OCI-LY1 (cell line): ENCODE measurements around the gene PRDM1.

Source experiments
- H2AFZ ChIP-seq: fragments of 200-600 bp; sonication (generic), shearing (Covaris generic); 2 replicates; pipeline ENCODE4 v1.6.0; 2014; ENCODE audit warnings: antibody characterized with exemption, mild to moderate bottlenecking, low read length
- H3F3A ChIP-seq: fragments of 200-600 bp; sonication (generic), shearing (Covaris generic); 2 replicates; pipeline ENCODE4 v1.6.0; 2014; ENCODE audit warnings: mild to moderate bottlenecking, antibody characterized with exemption, low read length, moderate library complexity; ENCODE audit not compliant: insufficient read depth
- H3K27ac ChIP-seq: fragments of 200-600 bp; sonication (generic); 2 replicates; pipeline ENCODE4 v1.5.1; 2014; ENCODE audit warnings: low read length, mixed run types, mild to moderate bottlenecking, low read depth; ENCODE audit not compliant: poor library complexity, severe bottlenecking
- H3K27me3 ChIP-seq: fragments of 200-600 bp; sonication (generic); 2 replicates; pipeline ENCODE4 v1.6.0; 2014; ENCODE audit warnings: antibody characterized with exemption, mild to moderate bottlenecking, low read length, moderate library complexity; ENCODE audit not compliant: insufficient read depth
- H3K36me3 ChIP-seq: fragments of 200-600 bp; sonication (generic); 2 replicates; pipeline ENCODE4 v1.6.1; 2014; ENCODE audit warnings: mild to moderate bottlenecking, antibody characterized with exemption, low read length, moderate library complexity, mixed read lengths; ENCODE audit not compliant: insufficient read depth
- H3K4me1 ChIP-seq: fragments of 200-600 bp; sonication (generic); 2 replicates; pipeline ENCODE4 v1.5.1; 2014; ENCODE audit warnings: mild to moderate bottlenecking, low read length, moderate library complexity; ENCODE audit not compliant: insufficient read depth, severe bottlenecking
- H3K4me2 ChIP-seq: fragments of 200-600 bp; sonication (generic), shearing (Covaris generic); 2 replicates; pipeline ENCODE4 v1.6.1; 2014; ENCODE audit warnings: low read length
- H3K4me3 ChIP-seq: fragments of 200-600 bp; sonication (generic); 2 replicates; pipeline ENCODE4 v1.5.1; 2014; ENCODE audit warnings: low read length, low read depth, mild to moderate bottlenecking, mixed read lengths; ENCODE audit not compliant: poor library complexity, severe bottlenecking
- H3K79me2 ChIP-seq: fragments of 200-600 bp; shearing (Covaris generic); 2 replicates; pipeline ENCODE4 v1.6.1; 2016; ENCODE audit warnings: mixed run types, low read length, mixed read lengths; ENCODE audit not compliant: insufficient read depth
- H3K9ac ChIP-seq: fragments of 200-600 bp; sonication (generic), shearing (Covaris generic); 2 replicates; pipeline ENCODE4 v1.6.1; 2014; ENCODE audit warnings: mild to moderate bottlenecking, low read length, mixed read lengths
- H3K9me2 ChIP-seq: fragments of 200-600 bp; sonication (generic), shearing (Covaris generic); 2 replicates; pipeline ENCODE4 v1.6.1; 2014; ENCODE audit warnings: low read depth, mild to moderate bottlenecking, low read length, mixed read lengths
- H3K9me3 ChIP-seq: fragments of 200-600 bp; shearing (Covaris generic); 2 replicates; pipeline ENCODE4 v1.6.1; 2014; ENCODE audit warnings: low read length, mixed read lengths
- H4K20me1 ChIP-seq: fragments of 200-600 bp; sonication (generic), shearing (Covaris generic); 2 replicates; pipeline ENCODE4 v1.6.0; 2016; ENCODE audit warnings: mild to moderate bottlenecking, low read length; ENCODE audit not compliant: insufficient read depth
- EZH2 ChIP-seq: fragments of 200-600 bp; sonication (generic), shearing (Covaris generic); IDR thresholded peaks from 2 replicates; pipeline ENCODE4 v1.8.0; 2017; ENCODE audit warnings: borderline replicate concordance, mixed run types, mild to moderate bottlenecking, antibody characterized with exemption, low read length, moderate library complexity, mixed read lengths
- TF ChIP-seq, protein P1 (sequence below): fragments of 200-600 bp; sonication (generic), shearing (Covaris generic); IDR thresholded peaks from 2 replicates; pipeline ENCODE4 v1.5.1; 2017; ENCODE audit warnings: mild to moderate bottlenecking, antibody characterized with exemption, low read length, moderate library complexity, mixed read lengths

The PRDM1 gene

DNA sequence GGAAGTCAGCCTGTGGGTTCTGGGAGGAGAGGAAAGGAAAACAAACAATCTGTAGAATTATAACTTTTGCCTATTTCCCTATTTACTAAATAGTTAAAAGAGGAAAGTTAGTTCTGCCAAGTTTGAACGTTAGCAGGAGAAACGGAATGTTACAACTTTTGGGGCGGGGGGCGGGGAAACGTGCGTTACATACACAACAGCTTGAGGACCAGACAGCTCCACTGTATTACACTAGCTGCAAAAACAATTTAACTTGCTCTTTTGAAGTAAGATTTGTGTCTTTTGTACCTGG lies 498 bp upstream of the PRDM1 start:
- H3K9me2 ChIP-seq: no peaks in the 10 kb centered on the region
- H3K36me3 ChIP-seq: no peaks in the 10 kb centered on the region
- H3K4me1 ChIP-seq: peaks cover 39% of the 10 kb centered on the region
- H3K4me2 ChIP-seq: peak overlapping the region; percentile 71
- H3K79me2 ChIP-seq: no peaks in the 10 kb centered on the region
- H2AFZ ChIP-seq: no peak overlapping the region
- H3K9me3 ChIP-seq: no peaks in the 10 kb centered on the region
- no peaks in the 10 kb centered on the region; the same call in 1 of the 2 replicates for H3F3A ChIP-seq
- TF ChIP-seq, protein P1, sequence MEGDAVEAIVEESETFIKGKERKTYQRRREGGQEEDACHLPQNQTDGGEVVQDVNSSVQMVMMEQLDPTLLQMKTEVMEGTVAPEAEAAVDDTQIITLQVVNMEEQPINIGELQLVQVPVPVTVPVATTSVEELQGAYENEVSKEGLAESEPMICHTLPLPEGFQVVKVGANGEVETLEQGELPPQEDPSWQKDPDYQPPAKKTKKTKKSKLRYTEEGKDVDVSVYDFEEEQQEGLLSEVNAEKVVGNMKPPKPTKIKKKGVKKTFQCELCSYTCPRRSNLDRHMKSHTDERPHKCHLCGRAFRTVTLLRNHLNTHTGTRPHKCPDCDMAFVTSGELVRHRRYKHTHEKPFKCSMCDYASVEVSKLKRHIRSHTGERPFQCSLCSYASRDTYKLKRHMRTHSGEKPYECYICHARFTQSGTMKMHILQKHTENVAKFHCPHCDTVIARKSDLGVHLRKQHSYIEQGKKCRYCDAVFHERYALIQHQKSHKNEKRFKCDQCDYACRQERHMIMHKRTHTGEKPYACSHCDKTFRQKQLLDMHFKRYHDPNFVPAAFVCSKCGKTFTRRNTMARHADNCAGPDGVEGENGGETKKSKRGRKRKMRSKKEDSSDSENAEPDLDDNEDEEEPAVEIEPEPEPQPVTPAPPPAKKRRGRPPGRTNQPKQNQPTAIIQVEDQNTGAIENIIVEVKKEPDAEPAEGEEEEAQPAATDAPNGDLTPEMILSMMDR: no peak
- TF ChIP-seq EZH2: no peak
- no peaks in the 10 kb centered on the region for H3K27me3 ChIP-seq
- peak overlapping the region; percentile 75 for H3K27ac ChIP-seq
- H3K9ac ChIP-seq: no peak overlapping the region; the same call in 1 of the 2 replicates
- no peaks in the 10 kb centered on the region for H4K20me1 ChIP-seq
- peak overlapping the region; percentile 52 for H3K4me3 ChIP-seq

DNA sequence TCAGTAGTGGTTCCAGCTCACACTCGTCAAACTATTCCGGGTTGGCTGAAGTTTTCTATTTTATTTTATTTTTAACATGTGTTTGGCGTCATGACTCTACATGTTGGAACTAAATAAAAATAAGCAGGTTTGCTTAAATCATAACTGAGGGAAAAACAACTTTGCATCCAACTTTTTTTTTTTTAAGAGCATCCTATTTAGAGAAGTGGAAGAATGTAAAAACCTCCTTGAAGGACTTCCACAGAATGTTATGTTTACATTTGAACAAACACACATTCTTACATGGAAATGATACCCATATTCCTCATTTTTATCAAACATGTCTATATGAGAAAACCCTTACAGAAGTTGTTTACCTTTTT lies 659 bp downstream of the PRDM1 start:
- Histone ChIP-seq H3K79me2 (no peaks in the 10 kb centered on the region), H2AFZ (no peak overlapping the region), H3K4me3 (peak overlapping the region; percentile 52), H3K9me2 (no peaks in the 10 kb centered on the region), H3K27ac (no peak overlapping the region), H3K9ac (no peak overlapping the region), H3F3A (no peaks in the 10 kb centered on the region; the same call in 1 of the 2 replicates), H3K27me3 (no peaks in the 10 kb centered on the region), H4K20me1 (no peaks in the 10 kb centered on the region), H3K4me2 (peak overlapping the region; percentile 71), H3K4me1 (peaks cover 39% of the 10 kb centered on the region), H3K36me3 (no peaks in the 10 kb centered on the region), H3K9me3 (no peaks in the 10 kb centered on the region)
- TF ChIP-seq EZH2: no peak
- TF ChIP-seq, protein P1: no peak

DNA sequence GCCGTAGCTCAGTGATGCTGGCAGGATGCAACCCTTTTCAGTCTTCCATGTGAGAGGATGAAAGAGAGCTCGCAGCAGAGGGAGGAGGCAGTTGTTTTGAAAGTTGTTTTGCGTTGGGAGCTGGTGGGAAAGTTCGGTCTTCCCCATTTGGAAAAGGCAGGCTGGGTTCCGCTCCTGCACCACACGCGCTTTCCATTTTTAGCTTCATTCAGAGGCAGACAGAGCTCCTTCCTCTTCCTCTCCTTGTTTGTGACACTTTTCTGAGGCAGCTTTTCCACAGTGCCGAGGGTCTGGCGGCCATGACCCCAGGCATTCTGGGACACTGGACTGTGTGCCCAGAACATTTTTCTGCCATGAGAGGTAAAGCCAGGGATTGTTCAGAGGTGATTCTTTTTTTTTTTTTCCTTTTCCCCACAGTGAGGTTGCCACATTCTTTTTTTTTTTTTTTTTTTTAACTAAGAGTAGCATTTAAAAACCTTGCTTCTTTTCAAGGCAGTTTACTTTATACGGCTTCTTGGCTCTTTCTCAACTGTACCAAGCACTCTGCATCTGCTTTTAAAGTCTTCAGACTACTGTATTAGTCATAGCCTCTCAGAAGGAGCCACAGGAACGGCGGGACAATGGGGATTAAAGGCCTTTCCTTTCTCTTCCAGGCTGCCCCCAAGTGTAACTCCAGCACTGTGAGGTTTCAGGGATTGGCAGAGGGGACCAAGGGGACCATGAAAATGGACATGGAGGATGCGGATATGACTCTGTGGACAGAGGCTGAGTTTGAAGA lies 1.6 kb downstream of the PRDM1 start:
- no peak for TF ChIP-seq EZH2
- TF ChIP-seq, protein P1: no peak
- H2AFZ ChIP-seq: no peak overlapping the region
- H4K20me1 ChIP-seq: no peaks in the 10 kb centered on the region
- H3F3A ChIP-seq: no peaks in the 10 kb centered on the region; the same call in 1 of the 2 replicates
- no peak overlapping the region for H3K9ac ChIP-seq
- no peaks in the 10 kb centered on the region; the same call in 1 of the 2 replicates for H3K27me3 ChIP-seq
- no peaks in the 10 kb centered on the region for H3K9me3 ChIP-seq
- no peak overlapping the region for H3K27ac ChIP-seq
- no peak overlapping the region for H3K4me3 ChIP-seq
- no peaks in the 10 kb centered on the region for H3K79me2 ChIP-seq
- no peaks in the 10 kb centered on the region for H3K36me3 ChIP-seq
- H3K9me2 ChIP-seq: no peaks in the 10 kb centered on the region
- peaks cover 39% of the 10 kb centered on the region for H3K4me1 ChIP-seq
- no peak overlapping the region for H3K4me2 ChIP-seq
